ENCODE results near the gene SLC25A40.
"Not testable (repeated sequence)": the region's sequence is repeated elsewhere in the genome, so short reads cannot be mapped to it uniquely, and the experiment has no call there.

Gene SLC25A40

GRCh38 chr7:87853237-87853864 is 22.8 kb downstream of the SLC25A40 start:
- POLR2A ChIA-PET: no interaction called here
- TF ChIP-seq L3MBTL2 (conservative IDR thresholded peaks at IDR 0.05) (no peak), ARNT (IDR thresholded peaks at IDR 0.05) (no peak)
- CTCF ChIA-PET: no interaction called here
- DNase-seq (ENCODE audit: extremely low spot score): no peak

GRCh38 chr7:87852306-87852705 is 23.9 kb downstream of the SLC25A40 start:
- ChIA-PET CTCF (no interaction called here), POLR2A (no interaction called here)
- no peak for DNase-seq (ENCODE audit: extremely low spot score)
- no peak for TF ChIP-seq L3MBTL2 (conservative IDR thresholded peaks at IDR 0.05)
- no peak for TF ChIP-seq PKNOX1 (IDR thresholded peaks at IDR 0.05)
- no peak for TF ChIP-seq TARDBP (IDR thresholded peaks at IDR 0.05)
- TF ChIP-seq LEF1 (IDR thresholded peaks at IDR 0.05; ENCODE audit: borderline replicate concordance): no peak
- no peak for TF ChIP-seq FOXK2 (IDR thresholded peaks at IDR 0.05)
- no peak for TF ChIP-seq HDGF (IDR thresholded peaks at IDR 0.05; ENCODE audit: borderline replicate concordance)
- TF ChIP-seq NFRKB (IDR thresholded peaks at IDR 0.05): no peak
- TF ChIP-seq SUZ12 (IDR thresholded peaks at IDR 0.05): no peak
- no peak for TF ChIP-seq SP1 (IDR thresholded peaks at IDR 0.05)
- TF ChIP-seq ZNF384 (IDR thresholded peaks at IDR 0.05): no peak
- no peak for TF ChIP-seq CTBP1 (IDR thresholded peaks at IDR 0.05; ENCODE audit: borderline replicate concordance)
- TF ChIP-seq FOXA1 (IDR thresholded peaks at IDR 0.05): no peak
- no peak for TF ChIP-seq BHLHE40 (IDR thresholded peaks at IDR 0.05; ENCODE audit: borderline replicate concordance)
- no peak for TF ChIP-seq FOXM1 (IDR thresholded peaks at IDR 0.05; ENCODE audit: borderline replicate concordance)
- no peak for TF ChIP-seq ARNT (IDR thresholded peaks at IDR 0.05)
- no peak for TF ChIP-seq ELF4 (IDR thresholded peaks at IDR 0.05)

- DNase-seq (ENCODE audit: extremely low spot score): no peak
- ChIA-PET CTCF (no interaction called here), POLR2A (no interaction called here)
- TF ChIP-seq HDGF (IDR thresholded peaks at IDR 0.05; ENCODE audit: borderline replicate concordance): no peak
- no peak for TF ChIP-seq LEF1 (IDR thresholded peaks at IDR 0.05; ENCODE audit: borderline replicate concordance)
- no peak for TF ChIP-seq FOXA1 (IDR thresholded peaks at IDR 0.05)
- no peak for TF ChIP-seq BHLHE40 (IDR thresholded peaks at IDR 0.05; ENCODE audit: borderline replicate concordance)
- TF ChIP-seq FOXM1 (IDR thresholded peaks at IDR 0.05; ENCODE audit: borderline replicate concordance): no peak
- no peak for TF ChIP-seq FOXK2 (IDR thresholded peaks at IDR 0.05)
- TF ChIP-seq SP1 (IDR thresholded peaks at IDR 0.05): no peak
- no peak for TF ChIP-seq L3MBTL2 (conservative IDR thresholded peaks at IDR 0.05)
Measured at GRCh38 chr7:87850836-87851593, 25.1 kb downstream of the SLC25A40 start.

GRCh38 chr7:87837597-87837996 is 38.6 kb downstream of the SLC25A40 start:
- CTCF ChIA-PET: no interaction called here
- DNase-seq (ENCODE audit: extremely low spot score): no peak
- POLR2A ChIA-PET: no interaction called here
- TF ChIP-seq LEF1 (IDR thresholded peaks at IDR 0.05; ENCODE audit: borderline replicate concordance) (no peak), NFRKB (IDR thresholded peaks at IDR 0.05) (no peak), BHLHE40 (IDR thresholded peaks at IDR 0.05; ENCODE audit: borderline replicate concordance) (no peak), L3MBTL2 (conservative IDR thresholded peaks at IDR 0.05) (no peak), ZNF384 (IDR thresholded peaks at IDR 0.05) (no peak), HDGF (IDR thresholded peaks at IDR 0.05; ENCODE audit: borderline replicate concordance) (no peak), SUZ12 (IDR thresholded peaks at IDR 0.05) (no peak)

GRCh38 chr7:87833130-87833529 is 43.0 kb downstream of the SLC25A40 start:
- no peak for TF ChIP-seq SUZ12 (IDR thresholded peaks at IDR 0.05)
- TF ChIP-seq PKNOX1 (IDR thresholded peaks at IDR 0.05): peak; percentile 92
- peak; percentile 6 for DNase-seq (ENCODE audit: extremely low spot score)
- POLR2A ChIA-PET: no interaction called here
- CTCF ChIA-PET: no interaction called here

- ChIA-PET CTCF (no interaction called here), POLR2A (no interaction called here)
- DNase-seq (ENCODE audit: extremely low spot score): no peak
- TF ChIP-seq ARNT (IDR thresholded peaks at IDR 0.05): no peak
- TF ChIP-seq ZNF384 (IDR thresholded peaks at IDR 0.05): no peak
Measured at GRCh38 chr7:87831097-87831496, 45.1 kb downstream of the SLC25A40 start.

- CTCF ChIA-PET; DNase-seq (ENCODE audit: extremely low spot score); POLR2A ChIA-PET: not testable (repeated sequence)
Measured at GRCh38 chr7:87828383-87828782, 47.8 kb downstream of the SLC25A40 start.

GRCh38 chr7:87825369-87825768 is 50.8 kb downstream of the SLC25A40 start:
- POLR2A ChIA-PET; DNase-seq (ENCODE audit: extremely low spot score); CTCF ChIA-PET: not testable (repeated sequence)

- POLR2A ChIA-PET; DNase-seq (ENCODE audit: extremely low spot score); CTCF ChIA-PET: not testable (repeated sequence)
Measured at GRCh38 chr7:87822056-87822455, 54.1 kb downstream of the SLC25A40 start.

Measured in HEK293T (cell line).